OCI-M2 (cell line): ENCODE results near the gene TNNT1.
A peak's percentile ranks its signal among the peaks of the same experiment; 100 is the strongest.
"Not testable (repeated sequence)": the region's sequence is repeated elsewhere in the genome, so short reads cannot be mapped to it uniquely, and the experiment has no call there.

Source experiments
- DNase-seq: peaks from one replicate; lab custom pipeline; 2025; ENCODE audit not compliant: unreplicated experiment; lab: John Stamatoyannopoulos, UW

Gene TNNT1, protein sequence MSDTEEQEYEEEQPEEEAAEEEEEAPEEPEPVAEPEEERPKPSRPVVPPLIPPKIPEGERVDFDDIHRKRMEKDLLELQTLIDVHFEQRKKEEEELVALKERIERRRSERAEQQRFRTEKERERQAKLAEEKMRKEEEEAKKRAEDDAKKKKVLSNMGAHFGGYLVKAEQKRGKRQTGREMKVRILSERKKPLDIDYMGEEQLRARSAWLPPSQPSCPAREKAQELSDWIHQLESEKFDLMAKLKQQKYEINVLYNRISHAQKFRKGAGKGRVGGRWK

DNA sequence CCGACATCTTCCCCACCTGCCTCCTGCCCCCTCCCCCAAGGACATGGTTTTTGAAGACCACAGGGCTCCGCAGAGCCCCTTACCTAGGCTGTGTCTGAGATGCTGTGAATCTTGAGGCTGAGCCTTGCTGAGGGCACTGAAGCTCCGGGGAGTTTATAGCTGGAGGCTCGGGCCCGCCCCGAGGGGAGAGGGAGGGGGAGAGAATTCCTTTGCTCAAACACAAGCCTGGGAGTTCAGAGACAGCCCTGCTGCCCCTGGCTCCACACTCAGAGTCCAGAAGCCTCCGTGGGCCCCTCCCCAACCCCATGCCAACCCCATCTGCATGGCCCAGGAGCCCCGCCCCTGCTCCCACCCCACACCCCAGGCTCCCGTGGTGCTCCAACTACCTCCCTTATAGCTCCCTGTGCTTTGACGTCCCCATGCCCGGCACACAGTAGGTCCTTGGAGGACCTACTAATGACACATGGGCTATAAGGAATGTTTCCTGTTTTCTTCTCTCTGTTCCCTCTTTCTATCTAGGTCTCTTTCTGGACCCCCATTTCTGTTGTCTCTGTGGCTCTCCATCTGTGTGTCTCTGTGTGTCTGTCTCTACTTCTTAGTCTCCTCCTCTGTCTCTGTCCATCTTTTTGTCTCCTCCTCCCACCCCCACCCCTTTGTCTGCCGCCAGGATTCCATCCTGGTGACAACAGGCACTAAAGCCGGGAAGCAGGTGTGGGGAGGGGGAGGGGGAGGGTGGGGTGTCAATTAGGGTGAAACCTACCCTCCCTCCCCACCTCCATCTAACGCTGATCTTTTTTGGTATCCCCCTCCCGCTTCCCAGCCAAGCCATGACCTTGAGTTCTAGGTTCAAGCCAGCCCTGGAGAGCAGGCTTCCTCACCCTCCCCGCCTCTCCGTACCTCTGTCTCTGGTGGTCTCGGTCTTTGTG, at the start of gene TNNT1:
Gene TNNT1, minus strand, starts transcription at position 129 of the 926 bp plus-strand sequence. CDS start 2,049 bp downstream, outside the sequence.
- DNase-seq = no peak

GRCh38 chr19:55198651-55199050, 49.6 kb upstream of the TNNT1 start:
- no peak for DNase-seq

DNA sequence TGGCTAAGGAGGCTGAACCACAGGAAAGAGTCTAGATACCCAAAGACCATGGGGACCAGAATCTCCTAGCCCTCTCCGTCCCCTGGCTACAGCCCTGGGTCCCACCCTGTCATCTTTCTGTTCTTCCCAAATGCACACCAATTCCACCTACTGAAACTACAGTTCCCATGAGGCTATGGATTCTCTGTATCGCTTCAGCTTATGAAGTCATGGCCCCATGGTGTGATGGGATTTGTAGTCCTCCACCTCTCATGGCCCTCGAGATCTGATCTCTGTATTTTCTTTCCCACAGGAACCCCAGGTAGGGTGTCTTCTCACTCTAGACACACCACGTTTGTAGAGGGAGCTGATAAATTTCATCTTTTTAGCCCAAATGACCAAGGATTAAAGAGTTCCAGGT, 48.5 kb upstream of the TNNT1 start:
- DNase-seq = no peak

GRCh38 chr19:55196803-55197202, 47.8 kb upstream of the TNNT1 start:
- no peak for DNase-seq

GRCh38 chr19:55193481-55193880, 44.5 kb upstream of the TNNT1 start:
- no peak for DNase-seq

- DNase-seq = no peak
Measured at GRCh38 chr19:55189403-55189835, 40.4 kb upstream of the TNNT1 start.

GRCh38 chr19:55188625-55189024, 39.6 kb upstream of the TNNT1 start:
- DNase-seq = no peak

DNA sequence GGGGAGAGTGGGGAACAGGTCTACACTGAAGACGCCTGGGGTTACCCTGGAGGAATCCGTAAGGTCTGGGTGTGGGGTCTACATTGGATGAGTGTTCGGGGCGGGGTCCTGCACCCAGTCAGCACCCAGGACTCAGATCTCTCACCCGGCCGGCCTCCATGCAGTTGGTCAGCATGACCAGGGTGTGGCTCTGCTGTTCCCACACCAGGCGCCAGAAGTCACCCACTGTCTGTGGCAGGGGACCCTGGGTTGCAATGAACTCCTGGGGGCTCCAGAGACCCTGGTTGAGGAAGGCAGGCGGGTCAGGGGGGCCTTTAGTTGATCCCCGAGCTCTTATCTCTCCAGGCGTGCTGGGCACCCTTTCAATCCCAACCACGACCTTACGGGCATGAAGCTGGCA, 37.1 kb upstream of the TNNT1 start:
- no peak for DNase-seq

GRCh38 chr19:55181740-55182139, 32.7 kb upstream of the TNNT1 start:
- no peak for DNase-seq

GRCh38 chr19:55179606-55180484, 30.8 kb upstream of the TNNT1 start, which contains the start of gene SYT5:
Gene SYT5, minus strand, starts transcription at chr19:55180289. Its CDS starts 1,248 bp downstream, at chr19:55179041.
- DNase-seq = no peak

DNA sequence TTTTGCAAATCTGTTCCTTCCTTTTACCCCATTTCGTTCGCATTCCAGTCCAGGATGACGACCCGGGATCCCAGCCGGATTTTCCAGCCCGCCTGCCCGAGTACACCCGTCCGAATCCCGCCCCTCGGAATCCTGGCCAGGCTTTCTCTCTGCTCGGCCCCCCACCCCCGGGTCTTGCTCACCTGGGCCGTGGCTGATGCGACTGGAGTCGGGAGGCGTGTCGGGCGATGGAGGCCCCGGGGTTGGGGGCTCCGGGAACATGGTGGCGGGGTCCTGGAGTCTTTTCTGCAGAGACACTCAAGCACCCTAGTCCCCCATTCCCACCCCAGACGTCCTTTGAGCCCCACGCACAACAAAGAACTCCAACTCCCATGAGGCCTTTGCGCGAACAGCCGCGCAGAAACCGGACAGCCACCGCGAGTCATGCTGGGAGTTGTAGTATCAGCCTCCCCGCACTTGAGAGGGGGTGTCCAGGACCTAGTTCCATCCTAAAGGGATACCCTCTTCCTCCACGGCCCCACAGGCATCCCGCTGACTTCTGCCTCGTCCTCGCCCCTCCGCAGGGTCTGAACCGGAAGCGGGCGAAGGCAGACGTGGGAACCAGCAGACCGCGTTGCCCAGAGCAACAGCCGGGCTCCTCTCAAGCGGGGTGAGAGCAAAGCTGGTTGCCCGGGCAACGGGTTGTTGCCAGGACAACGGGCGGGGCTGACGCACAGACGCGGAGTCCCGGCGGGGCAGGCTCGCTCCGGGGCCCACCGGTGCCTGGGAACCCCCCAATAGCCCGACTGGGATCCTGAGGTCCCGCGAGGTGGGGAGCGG, 30.0 kb upstream of the TNNT1 start:
- DNase-seq = peak; percentile 82

GRCh38 chr19:55176076-55176475, 27.1 kb upstream of the TNNT1 start:
- DNase-seq = no peak

DNA sequence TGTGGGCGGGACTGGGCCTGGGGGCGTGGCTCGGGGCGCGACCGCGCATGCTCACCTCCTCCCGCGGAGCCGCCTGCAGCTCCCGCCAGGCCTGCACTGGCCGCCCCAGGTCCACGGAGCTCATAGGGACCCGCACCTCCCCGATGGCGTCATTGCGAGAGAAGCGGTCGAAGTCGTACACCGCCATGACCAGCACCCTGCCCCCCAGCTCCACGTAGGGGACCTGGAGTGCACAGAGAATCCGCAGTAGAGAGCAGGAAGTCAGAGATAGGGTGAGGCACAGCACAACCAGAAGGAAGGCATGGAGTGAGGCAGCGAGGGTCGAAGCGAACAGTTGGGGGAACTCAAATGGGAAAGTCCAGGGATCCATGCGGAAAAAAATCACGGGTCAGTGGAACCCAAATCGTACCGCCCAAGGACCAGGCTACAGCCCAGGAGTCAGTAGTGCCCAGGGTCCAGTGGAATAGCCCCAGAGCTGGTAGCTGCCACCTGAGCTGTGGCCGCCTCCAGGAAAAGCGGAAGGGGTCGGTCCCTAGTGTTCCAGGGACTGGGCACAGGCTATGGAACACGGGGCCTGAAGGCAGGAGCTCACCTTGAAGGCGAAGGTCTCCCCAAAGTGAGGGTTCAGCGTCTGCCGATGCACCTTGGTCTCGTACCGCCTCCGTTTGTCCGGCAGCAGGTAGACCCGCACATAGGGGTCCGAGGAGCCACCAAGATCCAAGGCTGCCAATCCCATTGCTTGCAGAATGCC, 26.3 kb upstream of the TNNT1 start:
- no peak for DNase-seq

- no peak for DNase-seq
Measured at GRCh38 chr19:55174425-55175116, 25.6 kb upstream of the TNNT1 start.

DNA sequence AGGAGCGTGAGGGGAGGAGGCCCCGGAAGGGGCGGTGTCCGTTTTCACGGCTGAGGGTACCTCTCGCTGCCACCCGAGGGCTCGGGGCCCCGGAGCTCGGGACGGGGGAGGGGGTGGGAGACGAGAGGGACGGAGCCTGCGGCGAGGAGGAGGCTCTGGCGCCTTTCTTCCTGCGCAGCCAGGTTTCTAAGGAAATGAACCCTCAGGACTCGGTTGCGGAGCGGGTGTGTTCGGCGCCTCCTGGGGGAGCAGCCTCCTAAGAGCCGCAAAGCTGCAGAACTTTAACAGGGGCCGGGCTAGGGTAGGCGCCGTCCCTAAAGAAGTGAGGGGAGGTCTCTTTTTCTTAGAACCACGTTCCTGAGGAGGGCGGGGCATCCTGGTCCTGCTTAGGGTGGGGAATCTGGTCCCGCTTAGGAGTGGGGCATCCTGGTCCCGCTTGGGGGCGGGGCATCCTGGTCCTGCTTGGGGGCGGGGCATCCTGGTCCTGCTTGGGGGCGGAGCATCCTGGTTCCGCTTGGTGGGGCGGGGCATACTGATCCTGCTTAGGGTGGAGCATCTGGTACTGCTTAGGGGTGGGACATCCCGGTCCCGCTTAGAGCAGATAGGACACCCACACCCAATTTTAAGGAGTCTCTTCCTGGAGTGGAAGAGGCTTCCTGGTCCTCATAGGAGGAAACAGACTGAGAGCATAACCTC, 24.9 kb upstream of the TNNT1 start:
- no peak for DNase-seq

DNA sequence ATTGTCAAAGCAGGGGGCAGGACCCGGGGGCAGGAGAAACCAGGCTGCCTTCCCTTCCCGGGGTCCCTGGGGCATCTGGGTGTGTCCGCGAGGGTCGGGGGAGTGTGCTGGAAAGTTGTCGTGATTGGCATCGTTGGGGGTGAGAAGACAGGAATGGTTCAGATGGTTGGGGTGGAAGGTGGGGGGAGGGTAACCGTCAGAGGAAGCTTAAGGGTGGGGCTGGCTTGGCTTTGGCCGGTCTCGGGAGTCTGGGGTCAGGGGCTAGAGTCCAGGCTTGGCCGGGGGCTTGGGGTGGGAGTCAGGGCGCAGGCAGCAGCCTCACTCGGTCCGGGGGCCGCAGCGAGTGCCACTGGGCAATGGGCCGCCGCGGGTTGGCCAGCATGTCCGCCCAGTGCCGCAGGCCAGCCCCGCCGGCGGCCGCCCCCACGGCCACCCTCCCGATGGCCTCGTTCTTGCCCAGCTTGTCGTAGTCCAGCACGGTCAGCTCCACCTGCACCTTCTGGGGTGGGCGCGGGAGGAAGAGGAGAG, 24.2 kb upstream of the TNNT1 start:
- no peak for DNase-seq

DNA sequence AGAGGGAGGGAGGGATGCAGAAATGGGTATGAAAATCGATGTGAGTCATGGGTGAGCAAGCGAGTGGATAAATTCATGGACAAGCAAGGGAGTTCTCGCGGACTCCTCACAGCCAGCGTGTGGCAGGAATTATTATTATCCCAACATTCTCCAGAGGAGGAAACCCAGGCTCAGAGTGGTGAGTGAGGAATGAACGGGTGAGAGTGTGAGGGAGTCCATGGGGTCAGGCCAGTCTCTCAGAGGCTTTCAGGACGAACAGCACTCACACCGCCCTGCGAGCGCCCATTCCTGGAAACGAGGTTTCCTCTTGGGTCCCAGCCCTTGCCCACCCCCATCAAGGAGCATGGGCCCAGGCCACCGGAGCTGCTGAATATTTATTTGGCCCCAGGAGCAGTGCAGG, 23.7 kb upstream of the TNNT1 start:
- no peak for DNase-seq

GRCh38 chr19:55172318-55172717, 23.3 kb upstream of the TNNT1 start:
- DNase-seq = not testable (repeated sequence)
